ENCODE measurements around the gene PSTPIP2.
"Not testable (repeated sequence)": the region's sequence is repeated elsewhere in the genome, so short reads cannot be mapped to it uniquely, and the experiment has no call there.

Gene PSTPIP2

GRCh38 chr18:46068763-46069162, 3.3 kb downstream of the PSTPIP2 start:
- no peak for DNase-seq

DNA sequence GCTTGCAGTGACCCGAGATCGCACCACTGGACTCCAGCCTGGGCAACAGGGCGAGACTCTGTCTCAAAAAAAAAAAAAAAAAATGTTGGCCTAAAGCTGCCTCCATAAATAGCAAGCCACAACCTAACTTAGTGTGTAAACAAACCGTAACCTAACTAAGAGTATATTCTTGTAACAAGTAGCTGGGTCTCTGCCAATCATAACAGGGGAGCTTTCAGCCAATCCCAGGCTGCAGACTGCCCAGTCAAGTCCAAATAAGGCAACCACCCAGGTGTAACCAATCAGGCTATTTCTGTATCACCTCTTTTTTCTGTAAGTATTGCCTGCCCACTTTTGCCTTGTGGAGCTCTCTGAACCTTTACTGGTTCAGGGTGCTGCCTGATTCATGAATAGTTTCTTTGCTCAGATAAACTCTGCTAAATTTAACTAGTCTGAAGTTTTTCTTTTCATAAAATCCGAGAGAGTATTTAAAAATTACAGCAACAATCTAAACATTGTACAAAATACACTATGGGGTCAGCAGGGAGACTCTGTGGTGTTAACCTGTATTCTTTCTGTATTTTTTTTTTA, 4.5 kb downstream of the PSTPIP2 start:
- no peak for DNase-seq

- DNase-seq: no peak
These were observed 9.3 kb downstream of the PSTPIP2 start for GRCh38 chr18:46062781-46063180.

DNA sequence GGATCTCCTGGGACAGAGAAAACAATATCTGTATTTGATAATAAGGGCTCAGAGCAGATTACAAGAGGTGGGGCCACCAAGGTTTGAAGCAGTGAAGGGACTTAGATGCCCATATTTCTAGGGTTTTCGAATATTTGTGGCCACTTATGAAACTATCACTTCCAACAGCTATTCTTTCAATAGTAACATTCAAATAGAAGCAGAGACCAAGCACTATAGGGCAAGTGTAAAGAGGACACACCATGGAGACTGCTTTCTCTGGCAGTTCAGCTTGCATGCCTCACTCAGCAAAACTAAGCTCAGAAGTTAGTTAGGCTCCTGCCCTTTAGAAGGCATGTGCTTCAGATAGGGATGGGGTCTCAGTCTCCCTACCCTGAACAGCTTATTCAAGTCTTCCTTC, 10.3 kb downstream of the PSTPIP2 start:
- DNase-seq: no peak

DNA sequence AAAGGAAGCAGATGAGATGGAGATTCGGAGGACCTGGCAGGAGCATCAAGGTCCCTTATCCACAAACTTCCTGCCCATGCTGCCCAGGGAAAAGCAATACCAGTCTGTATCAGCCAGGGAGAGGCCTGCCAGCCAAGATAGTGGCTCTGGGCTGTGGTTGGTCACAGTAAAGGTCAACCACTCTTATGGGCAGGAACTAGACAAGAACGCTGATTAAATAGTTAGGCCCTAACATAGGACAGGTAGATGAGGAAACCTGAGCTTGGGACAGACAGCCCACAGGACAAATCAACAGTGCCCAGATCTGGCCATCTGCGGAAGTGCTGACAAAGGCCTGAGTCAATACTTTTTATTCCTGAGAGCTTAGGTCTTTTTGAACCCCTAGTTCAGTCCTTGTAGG, 10.7 kb downstream of the PSTPIP2 start:
- no peak for DNase-seq

- no peak for DNase-seq
These were observed 11.7 kb downstream of the PSTPIP2 start for GRCh38 chr18:46060359-46060841.

GRCh38 chr18:46055838-46056230, 16.2 kb downstream of the PSTPIP2 start:
- no peak for DNase-seq

- no peak for DNase-seq
These were observed 16.9 kb downstream of the PSTPIP2 start for GRCh38 chr18:46054956-46055837.

DNA sequence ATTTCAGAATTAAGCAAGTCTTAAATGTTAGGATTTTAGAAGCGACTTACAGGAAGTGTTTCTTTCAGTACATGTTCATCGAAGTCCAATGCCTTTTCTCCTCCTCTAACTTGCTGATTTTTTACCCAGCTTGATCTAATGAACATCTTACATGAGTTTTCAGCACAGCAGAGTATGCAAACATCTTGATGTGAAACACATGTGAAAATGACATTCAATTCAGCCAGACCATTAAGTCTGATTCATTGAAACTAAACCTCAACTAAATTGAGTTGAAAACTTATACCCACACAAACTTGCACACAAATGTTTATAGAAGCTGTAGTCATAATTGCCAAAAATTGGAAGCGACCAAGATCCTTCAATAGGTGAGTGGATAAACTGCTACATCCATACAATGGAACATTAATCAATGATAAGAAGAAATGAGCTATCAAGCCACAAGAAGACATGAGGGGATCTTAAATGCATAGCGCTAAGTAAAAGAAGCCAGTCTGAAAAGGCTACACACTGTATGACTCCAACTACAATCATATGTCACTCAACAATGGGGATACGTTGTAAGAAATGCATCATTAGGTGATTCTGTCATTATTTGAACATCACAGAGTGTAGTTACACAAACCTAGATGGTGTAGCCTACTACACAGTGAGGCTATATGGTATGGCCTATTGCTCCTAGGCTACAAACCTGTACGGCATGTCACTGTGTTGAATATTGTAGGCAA, 18.5 kb downstream of the PSTPIP2 start:
- no peak for DNase-seq

DNA sequence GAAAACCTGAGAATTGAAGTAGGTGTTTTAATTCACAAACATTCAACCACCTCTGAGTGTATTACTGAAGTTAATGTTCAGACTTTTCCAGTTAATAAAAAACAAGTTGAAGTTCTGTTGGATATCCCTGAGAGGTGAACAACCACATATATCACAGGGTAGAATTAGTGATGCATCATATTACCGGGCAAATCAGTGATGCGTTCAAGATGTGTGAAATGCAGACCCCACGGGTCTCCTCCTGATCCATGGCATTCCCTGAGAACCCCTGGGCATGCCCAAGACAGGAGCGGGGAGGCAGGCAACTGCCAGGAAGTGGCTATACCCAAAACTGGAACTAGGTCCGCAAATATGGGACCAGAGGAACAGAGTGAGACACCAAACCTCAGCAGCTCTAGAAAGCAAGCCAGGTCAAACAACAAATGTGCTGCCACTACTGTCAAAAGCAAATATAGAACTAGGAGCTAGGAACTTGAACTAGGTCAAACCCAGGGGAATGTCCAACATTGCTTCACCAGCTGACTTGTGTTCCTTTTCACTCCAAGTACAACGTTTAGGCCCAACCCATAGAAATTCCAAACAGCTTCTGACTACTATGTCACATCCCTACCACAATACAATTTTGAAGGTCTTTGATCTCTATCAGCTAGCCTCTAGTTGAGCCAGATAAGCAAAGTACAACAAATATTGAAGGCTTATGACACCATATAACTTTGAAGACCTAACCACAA, 20.2 kb downstream of the PSTPIP2 start:
- no peak for DNase-seq

DNA sequence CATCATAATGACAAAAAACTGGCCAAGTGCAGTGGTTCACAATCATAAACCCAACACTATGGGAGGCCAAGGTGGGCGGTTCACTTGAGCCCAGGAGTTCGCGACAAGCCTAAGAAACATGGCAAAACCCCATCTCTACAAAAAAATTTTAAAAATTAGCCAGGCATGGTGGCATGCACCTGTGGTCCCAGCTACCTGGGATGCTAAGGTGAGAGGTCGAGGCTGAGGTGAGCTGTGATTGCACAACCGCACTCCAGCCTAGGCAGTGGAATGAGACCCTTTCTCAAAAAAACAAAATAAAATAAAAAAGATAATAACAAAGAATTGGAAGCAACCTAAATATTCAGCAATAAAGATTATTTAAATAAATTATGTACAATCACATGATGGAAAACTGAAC, 21.8 kb downstream of the PSTPIP2 start:
- no peak for DNase-seq

DNA sequence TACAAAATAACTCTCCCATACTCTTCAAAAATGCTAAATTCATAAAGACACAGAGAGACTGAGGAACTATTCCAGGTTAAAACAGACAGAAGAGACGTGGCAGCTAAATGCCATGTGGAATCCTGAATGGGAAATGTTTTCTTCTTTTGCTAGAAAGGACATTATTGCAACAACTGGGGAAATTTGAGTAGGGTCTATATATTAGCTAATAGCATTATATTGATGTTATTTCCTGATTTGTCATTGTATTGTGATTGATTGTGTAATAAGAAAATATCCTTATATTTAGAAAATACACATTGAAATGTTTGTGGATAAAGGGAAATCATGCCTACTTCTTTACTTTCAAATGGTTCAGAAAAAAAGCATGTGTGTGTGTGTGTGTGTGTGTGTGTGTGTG, 23.4 kb downstream of the PSTPIP2 start:
- no peak for DNase-seq

GRCh38 chr18:46047369-46047768, 24.7 kb downstream of the PSTPIP2 start:
- DNase-seq: not testable (repeated sequence)

GRCh38 chr18:46046688-46047087, 25.4 kb downstream of the PSTPIP2 start:
- no peak for DNase-seq

- no peak for DNase-seq
These were observed 25.9 kb downstream of the PSTPIP2 start for GRCh38 chr18:46046126-46046525.

GRCh38 chr18:46042571-46043123, 29.4 kb downstream of the PSTPIP2 start:
- DNase-seq: no peak

DNA sequence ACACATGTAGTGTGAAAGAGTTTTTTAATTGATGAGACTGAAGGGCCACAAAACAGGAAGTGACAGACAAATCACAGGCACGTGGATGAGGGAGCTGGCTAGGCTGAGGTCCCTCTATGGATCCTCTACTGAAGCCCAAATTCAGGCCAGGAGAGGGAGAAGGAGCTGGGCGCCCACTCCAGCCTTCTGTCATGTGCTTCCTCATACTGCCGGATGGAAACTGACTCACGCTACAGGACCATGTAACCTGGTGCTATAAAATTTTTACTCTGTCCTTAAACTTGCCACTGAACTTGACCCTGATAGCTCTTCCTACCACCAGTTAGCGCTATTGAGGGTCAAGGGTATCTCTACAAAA, 31.3 kb downstream of the PSTPIP2 start:
- DNase-seq: no peak

DNA sequence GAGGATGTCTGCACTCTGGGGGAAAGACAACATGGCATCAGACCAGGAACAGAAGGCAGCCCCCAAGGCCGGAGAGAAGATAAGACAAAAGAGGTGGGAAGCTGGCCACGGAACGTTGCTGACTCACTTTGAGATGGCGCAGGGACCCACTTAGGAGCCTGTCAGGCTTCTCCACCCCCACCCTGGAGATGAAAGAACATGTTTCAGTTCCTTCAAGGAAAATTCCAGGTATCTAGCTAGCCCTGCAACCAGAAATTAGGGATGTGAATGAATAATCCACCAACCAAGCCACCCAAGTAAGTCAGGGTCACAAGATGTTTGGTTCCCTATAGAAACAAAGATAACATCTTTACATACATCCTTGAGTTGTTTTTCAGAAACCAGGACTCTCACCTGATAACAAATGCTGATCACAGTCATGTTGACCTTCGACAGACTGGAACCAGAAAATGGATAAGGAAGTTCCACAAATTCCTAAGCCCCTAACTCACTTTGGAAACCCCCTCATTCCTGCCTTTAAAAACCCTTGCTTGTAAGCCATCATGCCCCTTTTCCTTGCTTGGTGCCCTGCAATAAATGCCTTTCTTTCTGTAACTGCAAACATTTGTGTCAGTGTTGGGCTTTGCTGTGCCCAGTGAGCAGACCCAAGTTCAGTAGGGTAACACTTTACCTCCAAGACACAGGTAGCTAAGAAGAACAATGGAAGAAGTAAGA, 31.9 kb downstream of the PSTPIP2 start:
- no peak for DNase-seq

- DNase-seq: no peak
These were observed 34.4 kb downstream of the PSTPIP2 start for GRCh38 chr18:46037512-46038305.

- DNase-seq: no peak
These were observed 36.1 kb downstream of the PSTPIP2 start for GRCh38 chr18:46035696-46036680.

Data from NCI-H510A treated with DMSO at 0.1 percent for 48 hours (cell line).